ENCODE measurements around the gene NEUROD2. TPM values are rescaled to one million over a fixed set of nuclear protein-coding genes. Genes with fewer than 3 reads are reported as not detected.

NEUROD2 gene
- total RNA-seq, 2 donors from 2014 or later = not detected

DNA sequence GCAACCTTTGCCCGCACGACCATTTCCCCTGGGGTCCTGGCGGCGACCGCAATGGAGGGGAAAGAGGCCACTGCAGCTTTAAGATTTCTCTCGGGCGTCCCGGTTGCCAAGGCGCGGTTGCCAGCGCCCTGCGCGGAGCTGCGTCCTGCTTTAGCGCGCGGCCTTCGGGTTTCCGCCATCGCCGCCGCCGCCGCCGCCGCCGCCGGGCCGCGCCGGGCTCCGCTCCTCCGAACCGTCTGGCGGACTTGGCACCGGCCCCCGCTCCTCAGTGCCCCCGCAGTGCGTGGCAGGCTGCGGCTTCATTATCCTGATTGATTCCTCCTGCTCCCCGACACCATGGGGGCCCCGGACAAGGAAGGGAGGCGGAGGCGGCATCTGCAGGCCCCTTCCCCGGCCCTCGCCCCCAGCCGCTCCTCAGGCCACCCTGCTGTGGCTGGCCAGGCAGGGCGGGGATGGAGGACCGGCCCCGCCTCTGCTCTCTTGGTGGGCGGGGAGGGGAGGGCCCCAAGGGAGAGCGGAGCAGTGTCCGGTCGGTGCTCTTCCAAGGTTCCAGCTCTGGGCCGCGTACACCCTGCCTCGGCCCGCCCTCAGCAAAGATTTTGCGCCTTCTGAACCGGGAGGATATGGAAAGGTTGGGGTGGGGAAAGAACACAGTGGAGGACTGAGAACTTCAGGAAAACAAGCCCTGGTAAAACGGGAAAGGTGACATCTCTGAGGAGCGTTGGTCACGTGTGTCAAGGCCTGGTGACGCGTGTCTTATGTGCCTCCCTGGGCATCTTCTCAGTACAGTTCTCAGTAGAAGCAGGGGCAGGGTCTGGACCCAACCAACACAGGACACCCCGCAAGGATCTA lies 34.0 kb downstream of the NEUROD2 start:
- peak; percentile 91 for DNase-seq
- no peaks in the 10 kb centered on the region for H3K4me1 ChIP-seq (ENCODE audit: control insufficient read depth, insufficient read depth, low read length)
- no peaks in the 10 kb centered on the region for H3K36me3 ChIP-seq (ENCODE audit: control insufficient read depth, insufficient read depth, low read length)
- H3K4me1 Mint-ChIP-seq = peaks cover 10% of the 10 kb centered on the region
- TF ChIP-seq, protein P1, sequence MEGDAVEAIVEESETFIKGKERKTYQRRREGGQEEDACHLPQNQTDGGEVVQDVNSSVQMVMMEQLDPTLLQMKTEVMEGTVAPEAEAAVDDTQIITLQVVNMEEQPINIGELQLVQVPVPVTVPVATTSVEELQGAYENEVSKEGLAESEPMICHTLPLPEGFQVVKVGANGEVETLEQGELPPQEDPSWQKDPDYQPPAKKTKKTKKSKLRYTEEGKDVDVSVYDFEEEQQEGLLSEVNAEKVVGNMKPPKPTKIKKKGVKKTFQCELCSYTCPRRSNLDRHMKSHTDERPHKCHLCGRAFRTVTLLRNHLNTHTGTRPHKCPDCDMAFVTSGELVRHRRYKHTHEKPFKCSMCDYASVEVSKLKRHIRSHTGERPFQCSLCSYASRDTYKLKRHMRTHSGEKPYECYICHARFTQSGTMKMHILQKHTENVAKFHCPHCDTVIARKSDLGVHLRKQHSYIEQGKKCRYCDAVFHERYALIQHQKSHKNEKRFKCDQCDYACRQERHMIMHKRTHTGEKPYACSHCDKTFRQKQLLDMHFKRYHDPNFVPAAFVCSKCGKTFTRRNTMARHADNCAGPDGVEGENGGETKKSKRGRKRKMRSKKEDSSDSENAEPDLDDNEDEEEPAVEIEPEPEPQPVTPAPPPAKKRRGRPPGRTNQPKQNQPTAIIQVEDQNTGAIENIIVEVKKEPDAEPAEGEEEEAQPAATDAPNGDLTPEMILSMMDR (conservative IDR thresholded peaks at IDR 0.05) = no peak
- H3K27ac Mint-ChIP-seq = peak overlapping the region; percentile 94
- peaks cover 58% of the 10 kb centered on the region for H3K27me3 Mint-ChIP-seq (ENCODE audit: insufficient read depth)
- peaks cover 10% of the 10 kb centered on the region for H3K36me3 Mint-ChIP-seq (ENCODE audit: low read depth)
- no peak overlapping the region for H3K9ac ChIP-seq (ENCODE audit: extremely low read depth, low read length, poor library complexity, severe bottlenecking)
- peaks cover 5% of the 10 kb centered on the region for H3K27me3 ChIP-seq (ENCODE audit: control insufficient read depth, insufficient read depth, low read length, poor library complexity, severe bottlenecking)
- H3K4me3 ChIP-seq (ENCODE audit: low read length) = peak overlapping the region; percentile 74
- 5 to 7% methylated on average over 45 to 66 of the region's 66 CpGs for WGBS, 2 experiments (ENCODE audit: insufficient coverage in 1 of 2, insufficient read length in 1 of 2)
- H3K9me3 ChIP-seq (ENCODE audit: control insufficient read depth, low read length) = peaks cover 12% of the 10 kb centered on the region
- peak overlapping the region; percentile 17 for H3K27ac ChIP-seq (ENCODE audit: low read depth, low read length)
- H3K4me3 Mint-ChIP-seq = peak overlapping the region; percentile 72
- peaks cover 5% of the 10 kb centered on the region for H3K9me3 Mint-ChIP-seq

DNA sequence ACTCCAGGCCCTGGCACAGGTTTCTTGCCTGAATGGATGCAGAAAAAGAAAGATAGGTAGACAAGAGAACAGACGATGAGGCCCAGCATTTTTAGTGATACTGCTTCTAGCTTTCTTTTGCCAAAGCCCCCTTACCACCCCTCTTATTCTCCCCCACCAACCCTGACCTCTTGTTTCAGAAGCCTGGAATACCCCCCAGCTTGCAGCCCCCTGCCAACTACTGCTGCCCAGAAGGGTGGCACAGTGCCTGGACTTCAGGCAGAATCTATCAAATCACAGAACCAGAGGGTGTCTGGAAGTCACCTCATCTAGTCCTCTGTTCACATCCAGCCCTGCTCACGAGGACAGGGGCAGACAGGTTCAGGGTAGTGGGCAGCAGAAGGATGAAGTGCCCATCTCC lies 35.6 kb downstream of the NEUROD2 start:
- no peak overlapping the region for H3K9ac ChIP-seq (ENCODE audit: extremely low read depth, low read length, poor library complexity, severe bottlenecking)
- DNase-seq = no peak
- Mint-ChIP-seq H3K9me3 (peaks cover 5% of the 10 kb centered on the region), H3K27me3 (ENCODE audit: insufficient read depth) (peaks cover 60% of the 10 kb centered on the region), H3K4me1 (peaks cover 4% of the 10 kb centered on the region), H3K36me3 (ENCODE audit: low read depth) (peaks cover 20% of the 10 kb centered on the region), H3K4me3 (no peak overlapping the region), H3K27ac (no peak overlapping the region)
- no peak overlapping the region for H3K27ac ChIP-seq (ENCODE audit: low read depth, low read length)
- H3K4me1 ChIP-seq (ENCODE audit: control insufficient read depth, insufficient read depth, low read length) = no peaks in the 10 kb centered on the region
- TF ChIP-seq, protein P1 (conservative IDR thresholded peaks at IDR 0.05) = no peak
- WGBS, 2 experiments (ENCODE audit: insufficient coverage in 1 of 2, insufficient read length in 1 of 2) = 88% methylated on average over 2 of the region's 2 CpGs; no CpG with 5 or more reads in 1 of the 2 experiments
- H3K4me3 ChIP-seq (ENCODE audit: low read length) = no peak overlapping the region
- H3K9me3 ChIP-seq (ENCODE audit: control insufficient read depth, low read length) = peaks cover 12% of the 10 kb centered on the region
- no peaks in the 10 kb centered on the region for H3K36me3 ChIP-seq (ENCODE audit: control insufficient read depth, insufficient read depth, low read length)
- peaks cover 5% of the 10 kb centered on the region for H3K27me3 ChIP-seq (ENCODE audit: control insufficient read depth, insufficient read depth, low read length, poor library complexity, severe bottlenecking)

DNA sequence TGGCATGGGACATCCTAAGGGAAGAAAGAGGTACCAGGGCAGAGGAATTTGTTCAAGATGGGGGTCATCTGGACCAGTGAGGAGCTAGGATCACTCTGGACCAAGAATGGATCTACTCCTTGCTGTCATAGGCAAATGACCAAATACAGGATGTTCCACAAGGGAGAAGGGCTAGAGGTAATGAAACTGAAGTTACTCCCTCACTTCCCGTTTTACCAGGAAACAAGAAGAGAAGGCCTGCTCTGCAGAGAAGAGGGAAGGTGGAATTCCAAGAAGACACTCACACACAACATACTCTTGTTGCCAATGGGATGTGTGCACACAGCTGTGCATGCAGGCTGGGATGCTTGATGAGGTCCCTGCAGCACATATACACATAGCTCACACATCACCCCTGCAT lies 38.6 kb downstream of the NEUROD2 start:
- H3K36me3 Mint-ChIP-seq (ENCODE audit: low read depth) = peaks cover 23% of the 10 kb centered on the region
- WGBS, 2 experiments (ENCODE audit: insufficient coverage in 1 of 2, insufficient read length in 1 of 2) = 76% methylated on average over 1 of the region's 1 CpG; no CpG with 5 or more reads in 1 of the 2 experiments
- H3K27me3 Mint-ChIP-seq (ENCODE audit: insufficient read depth) = peaks cover 40% of the 10 kb centered on the region
- no peak for DNase-seq
- peaks cover 4% of the 10 kb centered on the region for H3K4me1 Mint-ChIP-seq
- TF ChIP-seq, protein P1 (conservative IDR thresholded peaks at IDR 0.05) = no peak
- no peaks in the 10 kb centered on the region for H3K4me1 ChIP-seq (ENCODE audit: control insufficient read depth, insufficient read depth, low read length)
- no peak overlapping the region for H3K27ac Mint-ChIP-seq
- H3K4me3 Mint-ChIP-seq = no peak overlapping the region
- no peak overlapping the region for H3K9ac ChIP-seq (ENCODE audit: extremely low read depth, low read length, poor library complexity, severe bottlenecking)
- H3K27ac ChIP-seq (ENCODE audit: low read depth, low read length) = no peak overlapping the region
- no peaks in the 10 kb centered on the region for H3K36me3 ChIP-seq (ENCODE audit: control insufficient read depth, insufficient read depth, low read length)
- peaks cover 5% of the 10 kb centered on the region for H3K9me3 Mint-ChIP-seq
- peaks cover 12% of the 10 kb centered on the region for H3K9me3 ChIP-seq (ENCODE audit: control insufficient read depth, low read length)
- H3K4me3 ChIP-seq (ENCODE audit: low read length) = no peak overlapping the region
- no peaks in the 10 kb centered on the region for H3K27me3 ChIP-seq (ENCODE audit: control insufficient read depth, insufficient read depth, low read length, poor library complexity, severe bottlenecking)

Data from endodermal cell (in vitro differentiated cells).